ENCODE results near the gene JMJD8.
A peak's percentile ranks its signal among the peaks of the same experiment; 100 is the strongest.

JMJD8 gene

GRCh38 chr16:654034-654433 lies 30.1 kb downstream of the JMJD8 start:
- Histone ChIP-seq H3K4me1 (ENCODE audit: low read depth, poor library complexity, severe bottlenecking) (peaks cover 8% of the 10 kb centered on the region), H2AFZ (ENCODE audit: low read depth) (no peak overlapping the region), H3K27me3 (ENCODE audit: insufficient read depth, low read depth) (no peaks in the 10 kb centered on the region), H3K4me2 (no peak overlapping the region), H4K20me1 (ENCODE audit: insufficient read depth) (no peaks in the 10 kb centered on the region), H3K36me3 (ENCODE audit: insufficient read depth) (no peaks in the 10 kb centered on the region), H3K79me2 (ENCODE audit: insufficient read depth, low read depth) (0 out of 2 replicates have a peak, but pooled peaks cover 11% of the 10 kb centered on the region), H3K4me3 (IDR thresholded peaks at IDR 0.05; ENCODE audit: insufficient read depth, low read depth, low read length) (no peak overlapping the region), H3K9ac (no peak overlapping the region), H3K27ac (no peak overlapping the region)
- TF ChIP-seq CTCF (conservative IDR thresholded peaks at IDR 0.05; ENCODE audit: low read depth, low read length): no peak

- Histone ChIP-seq H3K4me2 (no peak overlapping the region), H3K27ac (no peak overlapping the region), H3K4me3 (IDR thresholded peaks at IDR 0.05; ENCODE audit: insufficient read depth, low read depth, low read length) (no peak overlapping the region), H3K4me1 (ENCODE audit: low read depth, poor library complexity, severe bottlenecking) (peaks cover 8% of the 10 kb centered on the region), H3K79me2 (ENCODE audit: insufficient read depth, low read depth) (0 out of 2 replicates have a peak, but pooled peaks cover 17% of the 10 kb centered on the region), H3K27me3 (ENCODE audit: insufficient read depth, low read depth) (no peaks in the 10 kb centered on the region), H2AFZ (ENCODE audit: low read depth) (no peak overlapping the region), H3K9ac (no peak overlapping the region), H3K36me3 (ENCODE audit: insufficient read depth) (no peaks in the 10 kb centered on the region), H4K20me1 (ENCODE audit: insufficient read depth) (no peaks in the 10 kb centered on the region)
- TF ChIP-seq CTCF (conservative IDR thresholded peaks at IDR 0.05; ENCODE audit: low read depth, low read length): no peak
Observed at GRCh38 chr16:652454-653305, 31.5 kb downstream of the JMJD8 start.

- Histone ChIP-seq H3K27me3 (ENCODE audit: insufficient read depth, low read depth) (no peaks in the 10 kb centered on the region), H3K9ac (no peak overlapping the region), H3K4me2 (no peak overlapping the region), H3K27ac (no peak overlapping the region), H2AFZ (ENCODE audit: low read depth) (no peak overlapping the region), H3K36me3 (ENCODE audit: insufficient read depth) (no peaks in the 10 kb centered on the region), H3K79me2 (ENCODE audit: insufficient read depth, low read depth) (peaks cover 17% of the 10 kb centered on the region; the same call in 1 of the 2 replicates), H3K4me3 (IDR thresholded peaks at IDR 0.05; ENCODE audit: insufficient read depth, low read depth, low read length) (no peak overlapping the region), H3K4me1 (ENCODE audit: low read depth, poor library complexity, severe bottlenecking) (peaks cover 8% of the 10 kb centered on the region), H4K20me1 (ENCODE audit: insufficient read depth) (no peaks in the 10 kb centered on the region)
- TF ChIP-seq CTCF (conservative IDR thresholded peaks at IDR 0.05; ENCODE audit: low read depth, low read length): no peak
Observed at GRCh38 chr16:651844-652243, 32.3 kb downstream of the JMJD8 start.

- peak overlapping the region; percentile 87 for H3K9ac ChIP-seq
- H3K4me3 ChIP-seq (IDR thresholded peaks at IDR 0.05; ENCODE audit: insufficient read depth, low read depth, low read length): no peak overlapping the region
- no peaks in the 10 kb centered on the region for H4K20me1 ChIP-seq (ENCODE audit: insufficient read depth)
- no peaks in the 10 kb centered on the region for H3K27me3 ChIP-seq (ENCODE audit: insufficient read depth, low read depth)
- H2AFZ ChIP-seq (ENCODE audit: low read depth): peak overlapping the region; percentile 50
- H3K36me3 ChIP-seq (ENCODE audit: insufficient read depth): no peaks in the 10 kb centered on the region
- H3K4me2 ChIP-seq: peak overlapping the region; percentile 88
- peaks cover 23% of the 10 kb centered on the region; the same call in 1 of the 2 replicates for H3K79me2 ChIP-seq (ENCODE audit: insufficient read depth, low read depth)
- TF ChIP-seq CTCF (conservative IDR thresholded peaks at IDR 0.05; ENCODE audit: low read depth, low read length): no peak
- H3K4me1 ChIP-seq (ENCODE audit: low read depth, poor library complexity, severe bottlenecking): peaks cover 8% of the 10 kb centered on the region
- peak overlapping the region; percentile 84 for H3K27ac ChIP-seq
Observed at GRCh38 chr16:649631-650030, 34.5 kb downstream of the JMJD8 start.
